Activated naive CD4-positive, alpha-beta T cell treated with Interleukin-2 at 50 U/mL for 16 hours (primary cell): ENCODE results near the gene SEMA7A.
"Not testable (repeated sequence)": the region's sequence is repeated elsewhere in the genome, so short reads cannot be mapped to it uniquely, and the experiment has no call there.

ENCODE experiments used
- DNase-seq: peaks from one replicate; pipeline ENCODE4 v3.0.0-alpha.2; 2020

Gene SEMA7A

GRCh38 chr15:74369084-74369745, 64.5 kb downstream of the SEMA7A start:
- no peak for DNase-seq

- DNase-seq: no peak
These were observed 65.6 kb downstream of the SEMA7A start for GRCh38 chr15:74368121-74368520.

DNA sequence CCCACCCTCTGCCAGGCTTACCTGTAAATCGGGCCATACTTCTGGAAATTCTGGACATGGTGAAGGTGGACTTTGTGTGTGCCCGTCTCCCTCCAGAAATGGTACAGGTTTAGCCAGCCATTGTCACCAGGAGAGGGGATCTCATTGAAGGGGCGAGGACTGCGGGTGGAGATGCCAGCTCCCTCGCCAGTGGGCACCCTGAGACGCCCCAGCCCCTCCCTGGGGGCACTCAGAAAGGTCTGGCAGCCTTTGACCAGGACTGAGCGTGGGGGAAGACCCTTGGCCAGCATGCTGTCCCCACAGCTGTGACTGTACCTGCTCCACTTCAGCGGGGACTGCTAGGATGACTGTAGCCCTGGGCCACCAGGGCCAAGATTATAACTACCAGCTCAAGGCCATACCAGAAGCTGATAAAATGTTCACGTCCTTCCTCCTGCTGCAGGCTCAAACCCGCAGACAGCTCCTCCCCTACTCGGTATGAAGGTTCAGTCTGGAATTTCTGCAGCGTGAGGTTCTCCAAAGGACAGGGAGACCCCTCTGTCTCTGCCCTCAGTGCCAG, 66.4 kb downstream of the SEMA7A start, which contains the start of gene CYP11A1:
Gene CYP11A1 (minus strand): TSS at position 351 of the 559 bp plus-strand sequence. CDS start 61 bp downstream, at position 290.
- no peak for DNase-seq

DNA sequence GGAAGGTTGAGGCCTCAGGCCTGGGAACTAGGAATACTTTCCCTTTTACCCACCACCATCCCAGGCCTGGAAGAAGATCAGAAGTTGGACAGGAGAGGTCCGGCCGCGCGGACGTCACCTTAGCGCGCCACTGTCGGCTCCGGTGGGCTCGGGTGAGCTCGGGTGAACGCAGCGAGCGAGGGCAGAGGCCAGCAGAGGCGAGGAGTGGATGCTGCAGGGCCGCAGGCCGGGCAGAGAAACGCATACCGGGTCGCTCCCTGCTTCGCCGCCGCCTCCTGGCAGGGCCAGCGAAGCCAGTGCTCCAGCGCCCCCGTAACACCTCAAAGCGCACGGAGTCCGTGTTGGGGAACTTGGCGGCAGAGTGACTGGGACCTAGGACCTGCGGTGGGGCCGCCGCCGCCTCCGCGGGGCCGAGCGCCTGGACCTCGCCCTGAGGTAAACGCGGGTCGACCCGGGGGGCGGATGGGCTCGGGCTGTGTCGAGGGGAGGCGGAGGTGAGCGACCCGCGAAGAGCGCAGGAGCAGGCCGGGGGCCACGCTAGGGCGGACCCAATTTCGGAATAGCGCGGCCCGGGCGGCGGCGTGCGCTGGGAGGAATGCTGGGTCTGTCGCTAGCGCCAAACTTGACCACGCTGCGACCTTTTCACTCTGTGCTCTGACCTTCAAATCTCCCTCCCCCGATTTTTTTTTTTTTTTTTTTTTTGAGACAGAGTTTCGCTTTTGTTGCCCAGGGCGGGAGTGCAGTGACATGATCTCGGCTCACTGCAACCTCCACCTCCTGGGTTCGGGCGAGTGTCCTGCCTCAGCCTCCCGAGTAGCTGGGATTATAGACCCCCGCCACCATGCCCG, 67.9 kb downstream of the SEMA7A start:
- no peak for DNase-seq

- no peak for DNase-seq
These were observed 68.7 kb downstream of the SEMA7A start for GRCh38 chr15:74364936-74365597.

- DNase-seq: no peak
These were observed 71.3 kb downstream of the SEMA7A start for GRCh38 chr15:74362482-74362881.

GRCh38 chr15:74360855-74361254, 72.9 kb downstream of the SEMA7A start:
- not testable (repeated sequence) for DNase-seq

DNA sequence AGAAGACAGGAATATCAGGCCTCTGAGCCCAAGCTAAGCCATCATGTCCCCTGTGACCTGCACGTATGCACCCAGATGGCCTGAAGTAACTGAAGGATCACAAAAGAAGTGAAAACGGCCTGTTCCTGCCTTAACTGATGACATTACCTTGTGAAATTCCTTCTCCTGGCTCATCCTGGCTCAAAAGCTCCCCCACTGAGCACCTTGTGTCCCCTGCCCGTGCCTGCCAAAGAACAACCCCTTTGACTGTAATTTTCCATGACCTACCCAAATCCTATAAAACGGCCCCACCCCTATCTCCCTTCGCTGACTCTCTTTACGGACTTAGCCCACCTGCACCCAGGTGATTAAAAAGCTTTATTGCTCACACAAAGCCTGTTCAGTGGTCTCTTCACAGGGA, 74.4 kb downstream of the SEMA7A start:
- DNase-seq: not testable (repeated sequence)
